Keratinocyte (primary cell): ENCODE measurements around the gene DOK6.

Experiments used
- CTCF ChIP-seq, 3 experiments: IDR thresholded peaks in 1 of 3; conservative IDR thresholded peaks in 1 of 3; optimal IDR thresholded peaks in 1 of 3; 2 replicates in 2 of 3; 3 replicates in 1 of 3; pipeline versions ENCODE3 to v1.5.1; 2011; ENCODE audit warnings: low read length in 3 of 3, mild to moderate bottlenecking in 3 of 3, moderate library complexity in 2 of 3, control low read depth in 1 of 3, inconsistent platforms in 1 of 3; ENCODE audit not compliant: insufficient read depth in 2 of 3; ENCODE audit errors: extremely low read depth in 1 of 3
- EZH2 ChIP-seq: IDR thresholded peaks from one replicate; pipeline ENCODE4 v1.6.1; 2012; ENCODE audit warnings: inconsistent platforms, mild to moderate bottlenecking, low read length, moderate library complexity

GRCh38 chr18:69784815-69785214 is 384.1 kb downstream of the DOK6 start:
- TF ChIP-seq EZH2 (no peak), CTCF (optimal IDR thresholded peaks at IDR 0.05 in 1 of 3, IDR thresholded peaks at IDR 0.05 in 1 of 3, conservative IDR thresholded peaks at IDR 0.05 in 1 of 3; ENCODE audit: extremely low read depth in 1 of 3, insufficient read depth in 2 of 3, low read length in 3 of 3) (no peak)
